GM18868 (cell line): ENCODE results near the gene SDCBP2.
"Not testable (repeated sequence)": the region's sequence is repeated elsewhere in the genome, so short reads cannot be mapped to it uniquely, and the experiment has no call there.

Source experiments
- ATAC-seq: cut with Tn5 transposase; IDR thresholded peaks from one replicate; pipeline ENCODE4 v1.9.1; 2021; ENCODE audit warnings: mild to moderate bottlenecking, moderate library complexity; ENCODE audit not compliant: unreplicated experiment

SDCBP2 gene

GRCh38 chr20:1360094-1360846, 31.3 kb upstream of the SDCBP2 start:
- ATAC-seq, result no peak

GRCh38 chr20:1357921-1358671, 29.2 kb upstream of the SDCBP2 start:
- ATAC-seq, result no peak

GRCh38 chr20:1353956-1354355, 25.0 kb upstream of the SDCBP2 start:
- no peak for ATAC-seq

GRCh38 chr20:1346315-1346969, 17.5 kb upstream of the SDCBP2 start:
- ATAC-seq, result no peak

GRCh38 chr20:1345756-1346093, 16.8 kb upstream of the SDCBP2 start:
- ATAC-seq, result no peak

GRCh38 chr20:1345030-1345755, 16.3 kb upstream of the SDCBP2 start:
- ATAC-seq, result no peak

- ATAC-seq, result not testable (repeated sequence)
These were observed 14.6 kb upstream of the SDCBP2 start for GRCh38 chr20:1343446-1344124.

- no peak for ATAC-seq
These were observed 12.8 kb upstream of the SDCBP2 start for GRCh38 chr20:1341561-1342265.

GRCh38 chr20:1338801-1339200, 9.9 kb upstream of the SDCBP2 start:
- ATAC-seq, result no peak

- no peak for ATAC-seq
These were observed 9.2 kb upstream of the SDCBP2 start for GRCh38 chr20:1338096-1338495.

- no peak for ATAC-seq
These were observed 8.5 kb upstream of the SDCBP2 start for GRCh38 chr20:1337441-1337840.

GRCh38 chr20:1336699-1337367, 7.9 kb upstream of the SDCBP2 start:
- ATAC-seq, result no peak

GRCh38 chr20:1335961-1336698, 7.2 kb upstream of the SDCBP2 start:
- no peak for ATAC-seq

GRCh38 chr20:1334761-1335160, 5.8 kb upstream of the SDCBP2 start:
- ATAC-seq, result no peak

GRCh38 chr20:1334370-1334731, 5.4 kb upstream of the SDCBP2 start:
- ATAC-seq, result no peak

GRCh38 chr20:1333462-1334369, 4.8 kb upstream of the SDCBP2 start:
- no peak for ATAC-seq

- no peak for ATAC-seq
These were observed 3.9 kb upstream of the SDCBP2 start for GRCh38 chr20:1332749-1333300.
